ENCODE measurements around the gene SH3RF3.

SH3RF3 gene

GRCh38 chr2:109294523-109294922 lies 165.5 kb downstream of the SH3RF3 start:
- Histone ChIP-seq H3K4me1 (ENCODE audit: control insufficient read depth, insufficient read depth, low read depth, low read length) (peaks cover 8% of the 10 kb centered on the region), H3K4ac (ENCODE audit: low read depth in 1 of 2, low read length in 2 of 2) (no peak overlapping the region), H3K18ac (ENCODE audit: low read depth in 1 of 2, low read length in 2 of 2) (no peak overlapping the region), H4K8ac (ENCODE audit: low read length) (no peak overlapping the region), H2BK15ac (ENCODE audit: low read depth, poor library complexity, severe bottlenecking) (no peak overlapping the region), H3K23ac (ENCODE audit: low read length in 2 of 2) (no peak overlapping the region), H3K4me3 (ENCODE audit: insufficient read depth in 1 of 2, low read depth in 1 of 2, low read length in 2 of 2) (peak overlapping the region in 1 of 2 experiments; percentile 8), H2BK5ac (ENCODE audit: low read depth, low read length, poor library complexity, severe bottlenecking) (no peak overlapping the region), H2AFZ (ENCODE audit: low read depth, low read length) (no peak overlapping the region), H3K4me2 (ENCODE audit: low read length, poor library complexity, severe bottlenecking) (no peak overlapping the region), H3K36me3 (ENCODE audit: control insufficient read depth in 1 of 2, insufficient read depth in 2 of 2, low read depth in 1 of 2, low read length in 2 of 2) (peaks cover 0 to 8% of the 10 kb centered on the region in 2 experiments), H2AK5ac (ENCODE audit: low read length, severe bottlenecking) (no peak overlapping the region), H3K79me1 (replicated peaks; ENCODE audit: low read length, poor library complexity, severe bottlenecking) (peaks cover 45% of the 10 kb centered on the region), H3K9me3 (ENCODE audit: control insufficient read depth, low read length) (peaks cover 16% of the 10 kb centered on the region), H2BK12ac (ENCODE audit: low read length in 2 of 2) (no peak overlapping the region), H3K27ac (ENCODE audit: low read length, poor library complexity, severe bottlenecking) (no peak overlapping the region), H3K9ac (ENCODE audit: low read length) (no peak overlapping the region), H3K14ac (ENCODE audit: low read length in 2 of 2) (no peak overlapping the region), H4K91ac (ENCODE audit: low read length) (no peak overlapping the region), H3K27me3 (ENCODE audit: control insufficient read depth in 1 of 2, insufficient read depth in 1 of 2, low read length in 2 of 2) (no peaks in the 10 kb centered on the region), H2BK120ac (ENCODE audit: low read depth, low read length) (no peak overlapping the region)
- 88% methylated on average over 4 of the region's 4 CpGs for WGBS
- no peak for DNase-seq

DNA sequence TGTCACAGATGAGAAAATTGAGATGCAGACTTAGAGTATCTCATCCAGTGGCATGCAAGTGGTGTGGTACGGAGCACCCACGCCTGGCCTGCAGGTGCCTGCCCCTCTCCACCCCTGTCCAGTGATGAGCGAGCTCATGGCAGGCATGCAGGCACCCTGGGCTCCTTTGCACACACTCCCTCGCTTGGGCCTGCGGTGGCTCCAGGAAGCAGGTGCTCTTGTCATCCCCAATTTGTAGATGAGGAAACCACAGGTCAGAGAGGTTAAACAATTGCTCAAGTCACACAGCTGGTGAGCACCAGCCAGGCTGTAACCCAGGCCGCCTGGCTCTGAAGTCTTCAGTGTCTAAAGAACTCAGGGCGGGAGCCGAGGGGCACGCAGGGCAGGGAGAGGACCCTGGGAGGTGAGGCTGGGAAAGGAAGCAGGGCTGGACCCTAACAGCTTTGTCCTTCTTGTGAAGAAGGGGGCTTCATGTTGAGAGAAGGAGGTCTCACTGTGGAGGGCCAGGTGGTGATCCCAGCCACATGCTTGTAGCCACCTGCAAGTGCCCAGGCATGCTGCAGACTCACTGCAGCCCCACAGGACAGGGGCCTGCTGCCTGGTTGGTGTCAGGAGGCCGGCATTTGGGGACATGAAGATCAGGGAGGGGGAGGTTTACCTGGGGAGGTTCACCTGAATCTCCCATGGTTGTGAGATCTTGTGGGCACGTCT lies 166.2 kb downstream of the SH3RF3 start:
- no peak for DNase-seq
- Histone ChIP-seq H2BK5ac (ENCODE audit: low read depth, low read length, poor library complexity, severe bottlenecking) (no peak overlapping the region), H4K91ac (ENCODE audit: low read length) (no peak overlapping the region), H3K79me1 (replicated peaks; ENCODE audit: low read length, poor library complexity, severe bottlenecking) (peaks cover 45% of the 10 kb centered on the region), H3K18ac (ENCODE audit: low read depth in 1 of 2, low read length in 2 of 2) (no peak overlapping the region), H3K27me3 (ENCODE audit: control insufficient read depth in 1 of 2, insufficient read depth in 1 of 2, low read length in 2 of 2) (no peaks in the 10 kb centered on the region), H2AK5ac (ENCODE audit: low read length, severe bottlenecking) (no peak overlapping the region), H2BK12ac (ENCODE audit: low read length in 2 of 2) (no peak overlapping the region), H3K9me3 (ENCODE audit: control insufficient read depth, low read length) (peaks cover 16% of the 10 kb centered on the region), H3K14ac (ENCODE audit: low read length in 2 of 2) (no peak overlapping the region), H3K4me1 (ENCODE audit: control insufficient read depth, insufficient read depth, low read depth, low read length) (peaks cover 8% of the 10 kb centered on the region), H3K27ac (ENCODE audit: low read length, poor library complexity, severe bottlenecking) (no peak overlapping the region), H3K4me3 (ENCODE audit: insufficient read depth in 1 of 2, low read depth in 1 of 2, low read length in 2 of 2) (no peak overlapping the region), H3K4me2 (ENCODE audit: low read length, poor library complexity, severe bottlenecking) (no peak overlapping the region), H2BK15ac (ENCODE audit: low read depth, poor library complexity, severe bottlenecking) (no peak overlapping the region), H2BK120ac (ENCODE audit: low read depth, low read length) (no peak overlapping the region), H3K4ac (ENCODE audit: low read depth in 1 of 2, low read length in 2 of 2) (no peak overlapping the region), H3K9ac (ENCODE audit: low read length) (no peak overlapping the region), H3K36me3 (ENCODE audit: control insufficient read depth in 1 of 2, insufficient read depth in 2 of 2, low read depth in 1 of 2, low read length in 2 of 2) (peaks cover 0 to 8% of the 10 kb centered on the region in 2 experiments), H4K8ac (ENCODE audit: low read length) (no peak overlapping the region), H3K23ac (ENCODE audit: low read length in 2 of 2) (no peak overlapping the region), H2AFZ (ENCODE audit: low read depth, low read length) (no peak overlapping the region)
- 87% methylated on average over 11 of the region's 11 CpGs for WGBS

DNA sequence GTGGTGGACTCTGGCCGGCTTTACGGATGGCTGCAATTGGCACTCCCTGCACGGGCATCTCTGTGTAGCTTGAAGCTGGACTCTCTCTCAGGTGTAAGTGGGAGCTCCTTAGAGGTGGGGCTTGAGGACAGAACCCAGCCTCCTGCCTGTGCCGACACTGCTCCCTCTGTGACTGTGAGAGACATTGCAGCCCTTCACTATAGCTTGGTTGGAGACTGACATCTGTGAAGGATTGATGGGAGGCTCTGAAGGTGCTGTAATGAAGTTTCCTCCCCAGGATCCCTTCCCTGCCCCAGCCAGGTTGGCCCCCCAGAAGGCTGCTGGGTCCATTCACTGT lies 166.7 kb downstream of the SH3RF3 start:
- WGBS: 88% methylated on average over 4 of the region's 4 CpGs
- H3K14ac ChIP-seq (ENCODE audit: low read length in 2 of 2): no peak overlapping the region

DNA sequence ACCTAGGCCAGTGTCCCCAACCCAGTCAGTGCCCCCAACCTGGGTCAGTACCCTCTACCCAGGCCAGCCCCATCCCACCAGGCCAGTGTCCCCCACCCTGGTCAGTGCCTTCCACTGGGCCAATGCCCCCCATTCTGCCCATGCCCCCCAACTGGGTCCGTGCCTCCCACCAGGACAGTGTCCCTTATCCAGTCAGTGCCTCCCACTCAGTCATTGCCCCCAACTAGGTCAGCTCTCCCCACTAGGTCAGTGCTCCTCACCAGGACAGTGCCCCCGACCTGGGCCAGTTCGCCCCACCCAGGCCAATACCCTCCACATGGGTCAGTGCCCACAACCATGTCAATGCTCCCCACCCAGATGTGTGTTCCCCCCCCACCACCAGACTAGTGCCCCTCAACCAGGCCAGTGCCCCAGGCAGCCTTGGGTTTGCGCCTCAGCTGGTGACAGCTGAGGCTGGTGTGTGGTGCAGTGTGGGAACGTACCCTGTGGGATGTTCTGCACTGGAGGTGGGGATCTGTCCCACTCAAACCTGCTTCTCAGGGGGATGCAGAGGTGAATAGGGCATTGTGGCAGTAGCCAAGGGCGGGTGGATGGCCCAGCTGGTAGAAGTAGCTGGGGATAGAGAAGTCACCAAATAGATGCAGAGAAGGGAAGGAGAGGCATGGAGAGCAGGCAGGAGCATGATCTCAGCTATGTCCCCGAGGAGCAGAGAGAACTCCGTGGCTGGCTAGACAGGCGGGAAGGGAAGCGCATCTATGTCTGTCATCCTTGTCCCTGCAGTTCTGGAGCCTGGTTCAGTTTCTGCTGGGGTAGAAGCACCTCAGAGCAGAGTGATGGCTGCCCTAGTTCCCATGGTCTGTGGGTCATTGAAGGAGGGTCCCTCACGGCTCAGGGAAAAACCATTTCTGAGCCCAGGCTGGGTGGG lies 168.8 kb downstream of the SH3RF3 start:
- DNase-seq: no peak
- H3K4me1 ChIP-seq (ENCODE audit: control insufficient read depth, insufficient read depth, low read depth, low read length): peaks cover 9% of the 10 kb centered on the region
- 94% methylated on average over 11 of the region's 11 CpGs for WGBS
- H3K27me3 ChIP-seq (ENCODE audit: control insufficient read depth in 1 of 2, insufficient read depth in 1 of 2, low read length in 2 of 2): no peaks in the 10 kb centered on the region
- H3K14ac ChIP-seq (ENCODE audit: low read length in 2 of 2): peak overlapping the region in 1 of 2 experiments; percentile 29
- no peak overlapping the region for H3K9ac ChIP-seq (ENCODE audit: low read length)
- H2BK5ac ChIP-seq (ENCODE audit: low read depth, low read length, poor library complexity, severe bottlenecking): no peak overlapping the region
- no peak overlapping the region for H3K4me2 ChIP-seq (ENCODE audit: low read length, poor library complexity, severe bottlenecking)
- peak overlapping the region; percentile 61 for H4K91ac ChIP-seq (ENCODE audit: low read length)
- peaks cover 16% of the 10 kb centered on the region for H3K9me3 ChIP-seq (ENCODE audit: control insufficient read depth, low read length)
- H3K18ac ChIP-seq (ENCODE audit: low read depth in 1 of 2, low read length in 2 of 2): peak overlapping the region in 1 of 2 experiments; percentile 16
- H4K8ac ChIP-seq (ENCODE audit: low read length): no peak overlapping the region
- no peak overlapping the region for H2AFZ ChIP-seq (ENCODE audit: low read depth, low read length)
- no peak overlapping the region for H2BK120ac ChIP-seq (ENCODE audit: low read depth, low read length)
- no peak overlapping the region for H2BK12ac ChIP-seq (ENCODE audit: low read length in 2 of 2)
- H2AK5ac ChIP-seq (ENCODE audit: low read length, severe bottlenecking): no peak overlapping the region
- peaks cover 51% of the 10 kb centered on the region for H3K79me1 ChIP-seq (replicated peaks; ENCODE audit: low read length, poor library complexity, severe bottlenecking)
- no peak overlapping the region for H3K4ac ChIP-seq (ENCODE audit: low read depth in 1 of 2, low read length in 2 of 2)
- H3K23ac ChIP-seq (ENCODE audit: low read length in 2 of 2): no peak overlapping the region
- no peak overlapping the region for H3K27ac ChIP-seq (ENCODE audit: low read length, poor library complexity, severe bottlenecking)
- no peak overlapping the region for H3K4me3 ChIP-seq (ENCODE audit: insufficient read depth in 1 of 2, low read depth in 1 of 2, low read length in 2 of 2)
- peaks cover 0 to 12% of the 10 kb centered on the region in 2 experiments for H3K36me3 ChIP-seq (ENCODE audit: control insufficient read depth in 1 of 2, insufficient read depth in 2 of 2, low read depth in 1 of 2, low read length in 2 of 2)
- peak overlapping the region; percentile 8 for H2BK15ac ChIP-seq (ENCODE audit: low read depth, poor library complexity, severe bottlenecking)

More for the DNA sequence above, 166.7 kb downstream of the SH3RF3 start:
- Histone ChIP-seq H4K8ac (ENCODE audit: low read length) (no peak overlapping the region), H3K27me3 (ENCODE audit: control insufficient read depth in 1 of 2, insufficient read depth in 1 of 2, low read length in 2 of 2) (no peaks in the 10 kb centered on the region), H2AK5ac (ENCODE audit: low read length, severe bottlenecking) (no peak overlapping the region), H3K4me3 (ENCODE audit: insufficient read depth in 1 of 2, low read depth in 1 of 2, low read length in 2 of 2) (no peak overlapping the region), H2BK15ac (ENCODE audit: low read depth, poor library complexity, severe bottlenecking) (no peak overlapping the region), H3K18ac (ENCODE audit: low read depth in 1 of 2, low read length in 2 of 2) (no peak overlapping the region), H2BK5ac (ENCODE audit: low read depth, low read length, poor library complexity, severe bottlenecking) (no peak overlapping the region), H3K27ac (ENCODE audit: low read length, poor library complexity, severe bottlenecking) (no peak overlapping the region), H2BK12ac (ENCODE audit: low read length in 2 of 2) (no peak overlapping the region), H3K4me1 (ENCODE audit: control insufficient read depth, insufficient read depth, low read depth, low read length) (peaks cover 9% of the 10 kb centered on the region), H3K9me3 (ENCODE audit: control insufficient read depth, low read length) (peaks cover 16% of the 10 kb centered on the region), H3K79me1 (replicated peaks; ENCODE audit: low read length, poor library complexity, severe bottlenecking) (peaks cover 45% of the 10 kb centered on the region), H3K4ac (ENCODE audit: low read depth in 1 of 2, low read length in 2 of 2) (no peak overlapping the region), H3K4me2 (ENCODE audit: low read length, poor library complexity, severe bottlenecking) (no peak overlapping the region), H2AFZ (ENCODE audit: low read depth, low read length) (no peak overlapping the region), H3K36me3 (ENCODE audit: control insufficient read depth in 1 of 2, insufficient read depth in 2 of 2, low read depth in 1 of 2, low read length in 2 of 2) (peaks cover 0 to 8% of the 10 kb centered on the region in 2 experiments), H4K91ac (ENCODE audit: low read length) (no peak overlapping the region), H3K9ac (ENCODE audit: low read length) (no peak overlapping the region), H2BK120ac (ENCODE audit: low read depth, low read length) (no peak overlapping the region), H3K23ac (ENCODE audit: low read length in 2 of 2) (no peak overlapping the region)
- DNase-seq: no peak

Data from mesenchymal stem cell (in vitro differentiated cells and primary cell).